ENCODE measurements around the gene NPR1. TPM values are rescaled to one million over a fixed set of nuclear protein-coding genes. Genes with fewer than 3 reads are reported as not detected.

NPR1 gene
- total and polyA plus RNA-seq, 2 experiments from 2014 or later: 3.7 to 9.0 TPM

GRCh38 chr1:153728305-153729066 lies 50.0 kb downstream of the NPR1 start:
- peaks cover 12% of the 10 kb centered on the region for H3K27me3 Mint-ChIP-seq (ENCODE audit: insufficient read depth, low read depth, poor library complexity)

More at GRCh38 chr1:153728305-153729066, 50.0 kb downstream of the NPR1 start:
- Histone ChIP-seq H2AFZ (0 out of 2 replicates have a peak overlapping the region, but pooled peaks have one; percentile 3), H3K4me2 (peak overlapping the region; percentile 100), H3K9me2 (ENCODE audit: insufficient read depth) (no peaks in the 10 kb centered on the region), H3K27ac (ENCODE audit: low read depth) (peak overlapping the region; percentile 99), H3K27me3 (ENCODE audit: insufficient read depth) (no peaks in the 10 kb centered on the region), H3K4me1 (ENCODE audit: insufficient read depth) (peaks cover 18% of the 10 kb centered on the region), H3K4me3 (peak overlapping the region; percentile 97), H4K20me1 (replicated peaks; ENCODE audit: insufficient read depth) (no peaks in the 10 kb centered on the region), H3K79me2 (replicated peaks; ENCODE audit: insufficient read depth) (peaks cover 36% of the 10 kb centered on the region), H3K36me3 (ENCODE audit: insufficient read depth) (0 out of 2 replicates have a peak, but pooled peaks cover 6% of the 10 kb centered on the region), H3F3A (replicated peaks; ENCODE audit: low read depth) (peaks cover 15% of the 10 kb centered on the region)
- DNase-seq (ENCODE audit: low spot score): peak; percentile 86
- Mint-ChIP-seq H3K9me3 (no peaks in the 10 kb centered on the region), H3K36me3 (ENCODE audit: low read depth) (peaks cover 35% of the 10 kb centered on the region), H3K4me1 (peaks cover 28% of the 10 kb centered on the region), H3K4me3 (peak overlapping the region; percentile 95), H3K27ac (peak overlapping the region; percentile 98)
- TF ChIP-seq REST (IDR thresholded peaks at IDR 0.05; ENCODE audit: unreplicated experiment) (no peak), POLR2AphosphoS5 (IDR thresholded peaks at IDR 0.05; ENCODE audit: low read depth) (peak; percentile 42; the same call in 1 of the 2 replicates), ZNF114 (CRISPR knock-in tag; IDR thresholded peaks at IDR 0.05) (no peak), CTCF (conservative IDR thresholded peaks at IDR 0.05; ENCODE audit: low read depth in 2 of 2) (0 out of 4 replicates have a peak, but pooled peaks of 1 of the 2 experiments have one; percentile 1), CREB1 (CRISPR knock-in tag; IDR thresholded peaks at IDR 0.05; ENCODE audit: low read depth) (no peak)
- ATAC-seq: peak; percentile 49

Measured in GM23338 (cell line).